DMS79 treated with DMSO at 0.1 percent for 48 hours (cell line): Measurements from ENCODE around the gene AK9.

Source experiments
- DNase-seq: peaks from one replicate; lab custom pipeline; 2025; lab: John Stamatoyannopoulos, UW

Gene AK9

DNA sequence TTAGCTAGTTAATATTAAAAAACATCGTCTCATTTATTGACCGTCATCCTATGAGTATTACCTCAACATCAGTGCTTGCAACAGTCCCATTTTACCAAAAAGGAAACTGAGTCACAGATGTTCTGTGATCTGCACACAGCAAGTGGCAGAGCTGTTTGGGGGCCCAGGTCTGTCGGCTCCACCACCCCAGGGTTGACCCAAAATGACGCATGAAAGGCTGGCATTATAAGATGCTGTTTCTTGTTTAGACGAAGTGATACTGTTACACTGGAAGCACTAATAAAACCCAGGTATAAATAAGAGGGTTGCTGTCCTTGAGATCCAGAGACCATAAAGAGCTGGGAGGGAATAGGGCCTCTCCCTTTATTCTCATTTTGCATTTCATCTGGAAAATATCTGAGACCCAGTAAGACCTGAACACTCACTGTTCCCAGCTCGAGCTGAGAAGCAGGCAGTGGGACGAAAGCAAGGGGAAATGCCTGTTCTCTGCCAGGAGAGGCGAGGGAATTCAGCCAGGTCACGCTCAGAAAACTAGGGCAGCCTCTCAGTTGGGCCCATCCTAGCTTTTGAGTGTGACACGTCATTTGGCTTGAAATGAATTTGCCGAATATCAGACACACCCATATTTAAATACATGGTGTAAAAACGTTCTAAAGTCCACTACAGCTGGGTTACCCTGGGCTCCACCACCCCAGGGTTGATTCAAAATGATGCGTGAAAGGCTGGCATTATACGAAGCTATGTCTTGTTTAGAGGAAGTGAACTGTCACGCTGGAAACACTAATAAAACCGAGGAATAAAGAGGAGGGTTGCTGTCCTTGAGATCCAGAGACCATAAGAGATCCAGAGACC is 234.1 kb downstream of the AK9 start:
- DNase-seq, result peak; percentile 74

DNA sequence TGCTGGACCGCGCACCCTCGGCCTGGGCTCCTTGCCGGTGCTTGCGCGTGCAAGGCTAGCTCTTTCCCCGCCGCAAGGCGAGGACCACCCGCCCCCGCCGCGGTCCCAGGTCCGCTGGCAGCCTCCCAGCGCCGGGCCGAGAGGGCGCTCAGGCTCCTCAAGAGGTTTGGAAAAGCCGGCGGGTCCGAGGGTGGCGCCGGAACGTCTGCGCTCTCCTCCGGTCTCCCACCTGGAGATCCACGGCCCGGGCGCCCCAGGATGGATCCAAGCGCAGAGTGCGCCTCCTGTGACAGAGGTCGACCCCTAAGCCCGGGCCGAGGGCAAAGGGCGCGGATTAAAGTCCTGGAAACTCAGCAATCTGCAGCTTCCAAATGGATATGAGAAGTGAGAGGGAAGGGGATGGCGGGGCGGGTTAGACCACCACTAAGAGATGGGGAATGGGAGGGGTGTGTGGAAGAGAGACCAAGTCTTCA is 234.9 kb downstream of the AK9 start:
- DNase-seq, result peak; percentile 59

GRCh38 chr6:109455437-109456110 is 235.4 kb downstream of the AK9 start, which contains the start of gene MICAL1:
Gene MICAL1 (minus strand): TSS chr6:109455772. CDS start chr6:109454196, 1,576 bp downstream.
- peak; percentile 59 for DNase-seq

GRCh38 chr6:109454496-109455436 is 236.2 kb downstream of the AK9 start:
- peak; percentile 53 for DNase-seq

GRCh38 chr6:109453594-109454495 is 237.2 kb downstream of the AK9 start:
- DNase-seq, result peak; percentile 89

- no peak for DNase-seq
Observed at GRCh38 chr6:109453156-109453555, 237.8 kb downstream of the AK9 start.

GRCh38 chr6:109452181-109452580 is 238.8 kb downstream of the AK9 start:
- DNase-seq, result no peak

DNA sequence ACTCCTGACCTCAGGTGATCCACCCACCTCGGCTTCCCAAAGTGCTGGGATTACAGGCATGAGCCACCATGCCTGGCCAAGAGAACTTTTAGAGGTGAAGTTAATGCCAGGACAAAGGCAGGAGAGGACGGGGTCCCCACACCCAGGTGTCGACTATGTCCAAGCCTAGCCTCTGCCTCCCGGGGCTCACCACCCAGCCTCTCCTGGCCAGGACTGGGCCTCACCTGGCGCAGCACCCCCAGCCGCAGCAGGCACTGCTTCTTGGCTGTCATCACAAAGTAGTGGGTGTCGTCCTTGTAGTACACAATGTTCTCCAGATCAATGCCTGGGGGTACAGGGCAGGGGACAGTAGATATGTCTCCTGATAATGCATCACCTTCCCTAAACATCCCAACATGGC is 239.6 kb downstream of the AK9 start:
- DNase-seq, result no peak

DNA sequence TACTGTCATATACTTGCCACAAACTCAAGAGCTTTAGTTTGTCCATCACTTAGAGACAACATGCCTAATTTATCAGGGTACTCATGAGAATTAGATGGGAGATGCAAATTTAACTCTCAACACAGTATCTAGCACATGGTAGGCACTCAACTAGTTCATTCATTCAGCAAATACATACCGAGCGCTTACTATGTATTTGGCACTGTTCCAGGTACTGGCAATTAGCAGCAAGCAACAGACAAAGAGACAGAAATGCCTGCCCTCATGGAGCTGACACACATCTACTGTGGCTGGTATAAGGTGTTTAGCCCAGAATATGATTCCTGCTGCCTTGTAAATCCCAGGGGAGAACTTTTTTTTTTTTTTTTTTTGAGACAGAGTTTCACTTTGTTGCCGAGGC is 240.2 kb downstream of the AK9 start:
- no peak for DNase-seq

DNA sequence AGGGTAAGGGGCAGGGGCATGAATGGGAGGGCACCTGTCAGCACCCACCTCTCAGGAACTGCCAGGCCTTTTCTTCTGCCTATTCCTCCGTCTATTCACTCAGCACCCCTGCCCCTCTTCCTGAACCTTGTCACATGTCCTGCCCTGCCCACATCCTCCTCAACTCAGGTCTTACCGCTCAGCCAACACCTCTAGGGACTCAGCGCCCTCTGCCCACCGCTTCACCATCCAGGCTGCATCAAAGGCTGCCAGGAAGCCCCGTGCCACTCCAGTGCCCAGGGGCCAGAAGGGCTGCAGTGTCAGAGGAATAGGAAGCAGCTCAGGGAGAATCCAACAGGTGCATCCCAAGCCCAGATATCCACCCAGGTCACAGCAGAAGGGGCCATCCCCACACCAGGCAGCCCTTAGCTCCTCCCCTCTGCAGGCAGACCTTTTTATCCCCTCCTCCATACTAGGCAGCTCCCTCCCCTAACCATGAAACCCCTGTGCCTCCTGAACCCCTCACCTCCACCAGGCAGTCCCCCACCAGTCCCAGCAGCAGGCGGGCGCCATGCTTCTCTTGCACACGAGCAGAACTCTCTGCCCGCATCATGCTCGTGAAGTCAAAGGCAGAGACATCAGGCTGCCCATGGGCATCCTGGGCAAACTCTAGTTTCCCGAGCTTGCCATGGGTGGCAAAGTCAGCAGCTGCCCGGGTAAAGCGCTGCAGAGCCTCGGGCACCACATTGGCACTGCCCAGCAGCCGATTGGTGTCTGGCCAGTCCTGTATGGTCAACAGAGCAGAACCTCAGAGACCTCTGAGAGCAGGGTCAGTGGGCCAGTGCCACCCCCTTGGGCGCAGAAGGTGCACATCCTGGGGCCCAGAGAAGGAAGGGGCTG is 241.0 kb downstream of the AK9 start:
- DNase-seq, result no peak

- DNase-seq, result no peak
Observed at GRCh38 chr6:109449064-109449794, 241.8 kb downstream of the AK9 start.

DNA sequence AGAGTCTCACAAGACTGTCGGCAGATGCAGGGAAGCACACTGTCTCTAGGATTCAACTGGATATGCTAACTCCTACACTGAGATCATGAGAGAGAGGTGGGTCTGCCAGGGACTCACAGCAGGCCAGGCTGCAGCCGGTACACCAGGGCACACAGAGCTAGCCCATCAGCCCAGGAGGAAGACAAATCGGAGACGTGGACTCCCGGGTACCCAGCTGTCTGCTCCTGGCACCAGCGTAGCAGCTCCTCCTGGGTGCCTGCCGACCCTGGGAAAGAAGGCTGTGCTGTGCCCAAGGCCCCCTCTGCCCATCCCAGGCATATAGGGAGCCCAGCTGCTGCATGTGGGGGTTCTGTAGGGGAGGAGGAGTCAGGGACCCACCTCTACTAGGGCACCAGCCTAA is 242.4 kb downstream of the AK9 start:
- DNase-seq, result no peak

DNA sequence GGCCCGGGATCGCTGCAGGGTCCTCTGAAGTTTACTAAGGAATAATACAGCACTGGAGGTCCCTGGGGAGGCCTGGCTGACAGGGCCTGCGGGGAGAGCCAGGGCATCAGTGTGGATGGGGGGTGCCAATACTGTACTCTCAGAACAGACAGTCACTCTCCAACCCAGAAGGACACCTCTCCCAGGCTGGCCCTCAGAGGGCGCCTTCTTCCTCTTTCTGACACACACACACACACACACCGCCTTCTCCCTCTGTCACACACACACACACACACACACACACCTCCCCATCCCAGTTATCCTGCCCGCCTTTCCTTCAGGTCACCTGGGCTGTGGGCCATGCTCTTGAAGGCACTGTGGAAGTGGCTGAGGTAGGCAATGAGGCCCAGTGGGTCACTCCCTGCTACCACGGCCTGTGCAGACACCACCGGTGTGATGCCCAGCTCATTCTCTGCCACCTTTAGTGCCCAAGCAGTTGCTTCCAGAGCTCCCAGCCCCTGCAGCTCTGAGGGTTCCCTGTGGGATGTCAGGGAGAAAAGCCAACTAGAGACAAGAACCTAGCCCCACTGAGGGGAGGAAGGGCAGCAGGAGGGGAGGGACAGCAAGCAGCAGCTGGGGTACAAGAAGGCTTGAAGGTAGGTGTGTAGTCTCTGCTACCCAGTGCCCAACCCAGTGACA is 243.0 kb downstream of the AK9 start:
- no peak for DNase-seq

GRCh38 chr6:109447087-109447486 is 243.9 kb downstream of the AK9 start:
- no peak for DNase-seq

- no peak for DNase-seq
Observed at GRCh38 chr6:109446541-109446940, 244.5 kb downstream of the AK9 start.

- DNase-seq, result no peak
Observed at GRCh38 chr6:109446072-109446471, 244.9 kb downstream of the AK9 start.

- DNase-seq, result no peak
Observed at GRCh38 chr6:109445382-109445781, 245.6 kb downstream of the AK9 start.

DNA sequence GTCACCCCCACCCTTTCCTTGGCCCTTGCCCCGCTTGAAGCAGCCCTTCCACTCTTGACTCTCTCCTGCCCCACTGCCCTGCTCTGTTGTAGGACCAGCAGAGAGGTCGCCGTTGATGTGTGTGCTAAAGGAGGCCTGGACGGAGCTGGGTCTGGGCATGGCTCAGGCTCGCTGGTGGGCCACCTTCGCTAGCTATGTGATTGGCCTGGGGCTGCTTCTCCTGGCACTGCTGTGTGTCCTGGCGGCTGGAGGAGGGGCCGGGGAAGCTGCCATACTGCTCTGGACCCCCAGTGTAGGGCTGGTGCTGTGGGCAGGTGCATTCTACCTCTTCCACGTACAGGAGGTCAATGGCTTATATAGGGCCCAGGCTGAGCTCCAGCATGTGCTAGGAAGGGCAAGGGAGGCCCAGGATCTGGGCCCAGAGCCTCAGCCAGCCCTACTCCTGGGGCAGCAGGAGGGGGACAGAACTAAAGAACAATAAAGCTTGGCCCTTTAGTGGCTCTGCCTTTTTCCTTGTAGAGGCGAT is 247.5 kb downstream of the AK9 start:
- DNase-seq, result no peak
